GM19193 (cell line): ENCODE results near the gene AP3B2.

Experiments
- POLR2A ChIP-seq: IDR thresholded peaks from 4 replicates; pipeline ENCODE4 v1.6.1; 2011; ENCODE audit not compliant: insufficient read depth, insufficient read length; ENCODE audit errors: extremely low read depth

AP3B2 gene

DNA sequence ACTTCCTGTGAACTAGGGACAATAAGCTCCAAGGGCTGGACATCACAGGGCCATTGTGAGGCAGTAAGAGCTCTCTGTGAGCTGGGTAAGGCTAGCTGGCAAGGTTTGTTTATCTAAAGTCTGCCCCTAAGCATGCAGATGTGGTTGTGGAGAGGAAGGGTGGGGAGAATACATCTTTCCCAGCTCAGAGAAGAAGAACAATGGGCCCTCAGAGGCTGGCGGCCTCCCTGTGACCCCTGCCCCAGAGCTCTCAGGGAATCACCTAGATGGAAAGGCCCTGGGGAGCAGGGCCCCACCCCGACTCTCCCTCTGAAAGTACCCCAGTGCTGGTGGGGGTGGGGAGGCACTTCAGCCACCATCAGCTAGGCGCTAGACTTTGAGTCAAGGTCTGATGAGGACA is 4.3 kb upstream of the AP3B2 start:
- no peak for TF ChIP-seq POLR2A

DNA sequence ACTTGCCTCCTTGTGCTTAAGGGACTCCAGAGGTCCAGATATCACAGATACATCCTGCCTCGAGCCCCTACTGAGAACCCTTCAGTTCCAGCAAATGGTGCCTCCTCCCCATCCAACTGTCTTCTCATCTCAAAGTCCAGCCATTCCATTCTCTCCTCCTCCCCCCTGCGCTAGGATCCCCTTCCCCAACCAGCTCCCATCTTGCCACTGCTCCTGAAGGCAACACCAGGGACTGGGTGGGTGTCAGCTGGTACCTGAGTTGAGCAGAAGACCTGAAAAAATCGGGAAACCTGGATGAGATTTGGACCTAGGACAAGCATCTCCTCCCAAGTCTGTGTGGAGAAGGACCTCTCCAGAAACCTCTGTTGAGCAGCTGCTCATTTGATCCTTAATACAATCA is 2.4 kb upstream of the AP3B2 start:
- no peak for TF ChIP-seq POLR2A

DNA sequence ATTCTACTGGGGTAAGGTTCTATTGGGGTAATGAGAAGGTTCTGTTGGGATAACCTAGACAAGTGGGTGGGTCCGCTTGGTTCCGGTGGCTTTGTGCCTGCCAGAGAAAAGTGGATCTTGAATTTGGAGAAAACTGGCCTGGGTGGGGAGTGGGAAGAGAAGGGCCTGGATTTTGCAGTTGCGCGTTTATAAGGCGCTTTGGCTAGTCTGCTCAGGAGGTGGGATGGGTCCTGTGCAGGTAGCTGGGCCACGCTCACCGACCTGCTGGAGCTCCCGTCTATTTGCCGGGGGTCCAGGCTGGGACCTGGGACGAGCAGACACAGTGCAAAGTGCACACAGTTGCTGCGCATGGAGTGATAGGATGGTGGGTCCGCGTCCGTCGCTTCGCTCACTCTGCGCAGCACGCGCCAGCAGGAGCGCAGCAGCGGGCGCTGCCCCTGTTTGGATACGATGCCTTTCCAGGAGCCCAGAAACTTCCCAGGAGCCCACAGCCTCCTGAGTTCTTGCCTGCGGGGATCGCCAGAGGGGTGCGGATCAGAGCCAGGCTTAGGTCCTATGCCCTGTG is 1.3 kb upstream of the AP3B2 start:
- no peak for TF ChIP-seq POLR2A

DNA sequence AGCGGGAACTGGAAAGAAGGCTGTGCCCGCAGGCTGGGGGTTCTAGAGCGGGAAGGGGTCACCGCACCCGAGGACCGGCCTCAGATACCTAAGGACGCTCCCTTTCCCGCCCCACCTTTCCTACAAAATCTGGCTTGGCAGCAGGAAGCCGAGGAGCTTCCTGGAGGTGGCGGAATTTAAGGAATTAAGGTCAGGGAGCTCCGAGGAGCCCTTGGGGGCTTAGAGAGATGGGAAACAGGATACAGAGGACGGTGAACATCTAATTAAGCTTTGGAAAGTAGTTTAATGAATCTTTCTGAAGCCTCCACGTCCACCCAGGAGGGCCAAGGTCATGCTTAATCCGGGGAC is 507 bp upstream of the AP3B2 start:
- no peak for TF ChIP-seq POLR2A

DNA sequence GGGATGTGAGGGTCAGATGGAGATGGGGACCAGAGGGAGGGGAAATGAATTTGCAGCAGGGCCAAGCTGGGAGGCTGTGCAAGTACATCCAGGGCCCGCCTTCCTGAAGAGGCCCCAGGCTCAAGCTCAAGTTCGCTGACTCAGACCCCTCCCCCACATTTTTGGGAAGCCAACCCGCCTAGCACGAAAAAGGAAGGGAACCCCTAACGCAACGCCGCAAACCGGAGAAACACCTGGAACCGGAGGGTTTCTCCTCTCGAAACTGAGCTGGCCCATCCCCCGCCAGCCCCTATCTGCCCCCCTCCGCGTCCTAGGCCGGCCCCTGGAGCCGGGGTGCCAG is 624 bp downstream of the AP3B2 start:
- no peak for TF ChIP-seq POLR2A

DNA sequence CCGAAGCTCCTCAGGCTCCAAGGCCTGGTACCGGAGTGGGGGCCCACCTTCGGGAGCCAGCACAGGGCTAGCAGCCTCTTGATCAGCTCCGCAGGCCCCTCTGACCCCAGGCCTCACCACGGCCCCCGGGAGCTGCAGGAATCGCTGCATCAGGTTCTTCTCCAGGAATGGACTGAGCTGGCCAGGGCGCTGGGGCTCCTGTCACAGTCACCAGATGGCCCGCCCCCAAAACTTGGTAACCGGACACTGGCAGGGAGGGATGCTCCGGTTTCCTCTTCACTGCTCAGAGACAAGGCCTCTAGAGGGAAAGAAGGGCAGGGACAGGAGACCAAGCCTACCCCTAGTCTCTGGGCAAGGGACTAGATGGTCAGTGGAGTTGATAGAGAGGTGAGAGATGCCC is 9.9 kb downstream of the AP3B2 start:
- no peak for TF ChIP-seq POLR2A

DNA sequence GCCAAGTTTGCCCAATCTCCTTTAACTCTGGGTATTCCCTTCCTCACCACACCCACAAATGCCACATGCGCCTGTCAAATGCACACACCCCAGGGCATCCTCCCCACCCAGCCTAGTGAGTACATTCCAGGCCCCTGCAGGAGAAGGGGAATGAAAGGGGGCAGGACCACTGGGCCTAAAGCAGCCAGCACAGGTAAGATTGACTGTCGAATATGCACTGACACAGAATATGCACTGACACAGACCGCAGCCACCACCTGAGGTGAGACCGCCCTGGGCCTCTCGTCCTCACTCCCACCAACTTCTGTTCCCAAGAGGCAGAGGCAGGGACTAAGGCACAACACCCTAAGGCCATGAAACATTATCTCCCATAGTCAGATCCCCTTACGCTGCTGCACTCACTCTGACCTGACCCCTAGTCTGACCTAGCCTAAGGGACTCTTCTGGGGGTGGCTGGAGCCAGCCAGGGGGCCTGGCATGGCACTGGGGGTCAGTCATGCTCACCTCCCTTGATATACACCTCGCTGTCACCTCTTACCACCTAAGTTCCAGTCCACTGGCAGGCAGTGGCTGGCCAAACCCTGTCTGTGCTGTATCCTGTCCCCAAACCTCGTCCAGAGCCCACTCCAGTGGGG is 10.8 kb downstream of the AP3B2 start:
- TF ChIP-seq POLR2A: no peak

DNA sequence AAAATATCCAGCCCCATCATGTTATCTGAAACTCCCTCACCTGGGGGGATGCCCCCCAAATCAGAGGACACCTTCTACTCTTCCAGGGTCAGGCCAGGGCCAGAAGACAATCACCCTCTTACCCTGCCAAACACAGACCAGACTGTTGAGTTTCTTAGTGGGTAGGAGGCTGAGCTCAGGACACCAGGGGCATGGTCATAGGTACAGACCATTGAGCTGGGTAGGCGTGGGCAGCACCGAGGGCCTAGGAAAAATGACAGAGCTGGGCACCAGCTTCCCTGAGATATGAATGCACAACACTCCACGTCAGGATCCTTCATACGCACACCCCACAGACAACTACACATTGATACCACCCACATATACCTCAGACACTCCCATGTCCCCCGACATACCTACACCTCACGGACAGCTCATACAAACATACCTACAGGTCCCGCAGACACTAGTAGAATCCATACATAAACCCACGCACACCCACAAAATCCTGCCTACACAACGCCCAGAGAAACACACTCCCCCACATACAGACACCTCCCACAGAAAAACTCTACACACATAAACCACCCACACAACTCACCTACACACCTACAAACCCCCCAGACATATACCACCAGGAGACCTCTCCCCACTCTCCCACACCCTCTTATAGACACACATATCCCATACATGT is 11.8 kb downstream of the AP3B2 start:
- no peak for TF ChIP-seq POLR2A

DNA sequence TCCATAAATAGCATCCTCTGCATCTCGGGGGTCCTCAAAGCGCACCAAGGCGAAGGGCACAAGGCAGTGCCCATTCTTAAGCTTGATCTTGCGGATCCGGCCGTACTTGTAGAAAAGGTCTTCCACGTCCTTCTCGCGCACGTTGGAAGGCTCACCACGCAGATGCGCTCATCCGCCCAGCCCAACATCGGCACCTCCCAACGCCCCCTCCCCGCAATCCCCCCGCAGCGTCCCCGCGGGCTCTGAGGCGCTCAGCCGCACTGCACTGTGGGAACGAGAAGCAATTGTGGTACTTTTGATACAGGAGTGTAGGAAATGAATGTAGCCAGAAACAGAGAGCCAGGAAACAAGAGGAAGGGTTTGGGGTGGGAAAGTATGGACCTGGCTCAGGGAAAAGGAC is 17.5 kb downstream of the AP3B2 start:
- no peak for TF ChIP-seq POLR2A

DNA sequence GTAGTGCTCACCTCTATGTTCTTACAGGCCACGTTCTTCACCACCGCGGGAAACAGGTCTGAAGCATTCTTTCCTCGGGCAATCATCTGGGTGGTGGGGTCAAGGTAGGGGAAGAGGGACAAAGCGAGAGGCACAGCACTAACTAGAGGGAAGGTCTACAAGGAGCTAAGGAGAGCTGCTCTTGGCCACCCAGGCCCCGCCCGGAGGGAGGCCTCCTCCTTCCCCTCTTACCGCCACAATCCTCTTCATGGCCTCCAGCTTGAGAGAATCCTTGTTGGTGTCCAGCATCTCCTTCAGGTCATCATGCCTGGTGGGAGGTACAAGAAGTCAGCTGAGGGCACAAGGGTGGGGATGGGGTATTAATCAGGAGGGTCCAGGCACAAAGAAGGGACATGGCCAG is 20.5 kb downstream of the AP3B2 start:
- TF ChIP-seq POLR2A: no peak

DNA sequence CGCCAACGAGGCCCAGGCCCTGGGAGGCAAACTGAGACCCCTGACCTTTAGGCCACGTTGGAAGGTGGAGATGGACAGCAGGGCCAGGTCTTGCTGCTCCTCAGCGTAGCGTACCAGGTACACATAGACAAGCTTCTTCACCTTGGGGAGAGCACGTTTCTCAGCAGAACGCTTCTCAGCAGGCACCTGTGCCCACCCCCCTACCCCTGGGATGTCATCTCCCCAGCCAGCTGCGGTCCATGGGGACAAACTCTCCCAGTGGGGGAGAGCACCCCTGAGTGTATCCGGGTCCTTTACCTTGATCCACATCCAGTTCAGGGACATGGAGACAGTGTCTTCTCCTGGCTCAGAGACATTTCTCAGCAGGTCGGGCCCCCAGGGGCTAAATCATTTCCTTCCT is 21.0 kb downstream of the AP3B2 start:
- TF ChIP-seq POLR2A: no peak

DNA sequence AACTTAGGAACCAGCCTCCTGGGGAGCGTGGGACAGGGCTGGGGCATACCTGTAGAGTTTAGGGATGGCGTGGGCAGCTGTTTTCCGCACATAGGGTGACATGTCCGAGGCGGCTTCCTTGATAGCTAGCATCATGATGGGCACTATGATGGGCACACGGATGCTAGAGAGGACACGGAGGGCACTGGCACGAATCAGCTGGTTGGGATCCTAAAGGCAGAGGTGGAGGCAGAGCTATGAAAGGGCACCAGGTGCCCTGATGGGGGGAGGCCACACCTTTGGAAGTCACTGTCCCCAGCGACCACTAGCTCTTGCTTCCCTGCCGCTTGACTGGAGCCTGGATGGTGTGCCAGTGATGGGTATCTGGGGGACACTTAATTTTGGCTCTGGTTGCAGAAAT is 28.3 kb downstream of the AP3B2 start:
- no peak for TF ChIP-seq POLR2A

DNA sequence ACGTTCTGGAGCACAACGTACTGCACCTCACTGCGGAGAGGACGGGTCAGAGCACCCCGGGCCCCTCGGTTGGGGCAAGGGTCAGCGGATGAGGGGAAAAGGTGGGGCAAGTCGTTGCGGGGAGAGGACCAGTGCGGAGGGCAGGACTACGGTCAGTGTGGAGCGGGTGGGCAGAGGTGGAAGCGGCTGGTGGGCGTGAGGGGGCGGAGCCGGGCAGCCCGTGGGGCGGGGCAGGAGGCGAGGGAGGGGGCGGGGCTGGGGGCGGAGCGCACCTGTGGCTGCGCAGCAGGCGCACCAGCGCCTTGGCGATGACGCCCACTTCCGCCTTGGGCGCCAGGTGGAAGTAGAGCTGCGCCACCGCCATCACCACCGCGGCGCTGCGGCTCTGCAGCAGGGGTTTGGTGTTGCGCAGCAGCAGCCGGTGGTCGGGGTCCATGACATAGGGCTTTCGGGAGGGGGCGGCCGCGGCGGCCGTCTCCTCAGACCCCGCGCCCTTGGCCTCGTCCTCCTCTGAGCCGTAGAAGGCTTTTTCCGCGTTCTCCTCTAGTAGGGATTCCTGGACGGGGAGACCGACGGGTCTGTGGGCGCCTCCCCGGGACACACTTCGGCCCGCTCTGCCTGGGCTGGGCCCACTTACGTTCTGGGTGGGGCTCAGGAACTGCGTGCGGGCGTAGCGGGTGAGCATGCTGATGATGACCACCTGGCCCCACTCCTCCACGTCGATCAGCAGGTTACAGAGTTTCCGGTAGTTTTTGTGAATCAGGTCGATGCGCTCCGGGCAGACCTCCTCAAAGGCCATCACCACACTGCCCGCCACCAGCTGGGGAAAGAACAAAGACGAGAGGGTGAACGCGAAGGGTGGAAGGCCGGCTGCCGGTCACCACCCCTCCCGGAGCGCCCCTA is 29.2 kb downstream of the AP3B2 start:
- no peak for TF ChIP-seq POLR2A

DNA sequence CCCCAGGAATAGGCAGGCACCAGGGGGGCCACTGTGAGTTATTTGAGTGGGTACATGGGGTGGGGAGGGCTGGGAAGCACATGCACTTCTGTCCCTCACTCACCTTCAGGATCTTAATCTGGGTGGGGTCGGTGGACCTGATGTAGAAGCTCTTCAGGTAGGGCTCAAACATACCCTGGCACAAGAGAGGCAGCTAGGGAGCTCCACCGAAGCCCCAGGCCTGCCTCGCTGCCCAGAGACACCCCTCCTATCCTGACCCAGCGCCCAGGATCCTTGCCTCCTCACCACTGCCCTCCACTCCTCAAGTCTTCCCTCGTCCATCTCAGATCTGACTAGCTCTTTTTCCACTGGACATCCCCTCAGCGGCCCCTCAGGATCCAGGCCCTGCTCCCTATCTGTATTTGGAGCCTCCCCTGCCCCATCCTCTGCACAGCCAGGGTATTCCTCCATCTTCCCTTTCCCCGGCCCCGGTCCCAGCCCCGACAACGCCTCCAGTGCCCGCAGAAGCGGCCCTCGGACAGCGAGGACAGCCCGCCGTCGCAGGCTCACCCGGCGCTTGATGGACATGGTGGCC is 30.0 kb downstream of the AP3B2 start:
- TF ChIP-seq POLR2A: no peak

DNA sequence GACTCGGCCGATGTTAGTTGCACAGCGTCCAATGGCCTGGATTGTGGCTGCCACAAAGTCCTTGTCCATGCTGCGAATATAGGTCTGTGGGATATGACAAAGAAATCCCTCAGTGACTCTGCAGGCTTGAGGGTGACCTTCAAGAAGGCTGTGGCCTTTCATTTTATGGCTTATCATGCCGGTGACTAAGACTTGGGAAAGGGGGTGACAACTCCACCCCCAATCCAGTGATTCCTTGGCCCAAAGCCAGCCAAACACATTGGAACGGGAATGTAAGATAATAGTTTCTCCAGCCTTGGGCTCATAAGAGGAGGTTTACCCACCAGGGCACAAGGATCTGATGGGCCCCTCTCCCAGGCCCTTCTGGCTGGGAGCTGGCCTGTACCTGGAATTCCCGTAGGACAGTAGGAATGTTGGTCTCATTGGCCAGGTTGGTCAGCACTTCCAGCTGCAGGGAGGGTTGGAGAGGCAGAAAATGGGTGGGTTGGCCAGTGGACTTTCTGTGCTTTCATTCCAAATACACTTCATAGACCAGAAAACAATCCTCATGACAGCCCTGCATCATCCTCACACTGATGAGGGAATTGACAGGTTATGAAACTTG is 31.9 kb downstream of the AP3B2 start:
- no peak for TF ChIP-seq POLR2A

DNA sequence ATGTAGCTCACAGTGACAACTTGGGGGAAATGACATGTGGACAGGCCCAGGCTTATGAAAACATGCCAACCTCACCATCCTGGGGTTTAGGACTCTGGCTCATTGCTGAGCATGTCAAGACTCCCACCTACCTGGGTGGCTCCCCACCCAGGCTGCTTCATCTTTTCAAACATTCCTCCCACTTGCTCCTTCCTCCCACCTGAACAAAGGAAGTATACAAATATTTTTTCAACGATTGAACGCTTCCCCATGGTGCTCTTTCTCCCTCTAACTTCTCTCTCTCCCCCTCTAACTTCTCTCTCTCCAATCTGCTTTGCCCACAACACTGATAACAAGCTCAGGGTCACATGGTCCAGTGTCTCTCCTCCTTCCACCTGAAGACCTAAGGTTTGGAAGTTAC is 34.8 kb downstream of the AP3B2 start:
- no peak for TF ChIP-seq POLR2A

DNA sequence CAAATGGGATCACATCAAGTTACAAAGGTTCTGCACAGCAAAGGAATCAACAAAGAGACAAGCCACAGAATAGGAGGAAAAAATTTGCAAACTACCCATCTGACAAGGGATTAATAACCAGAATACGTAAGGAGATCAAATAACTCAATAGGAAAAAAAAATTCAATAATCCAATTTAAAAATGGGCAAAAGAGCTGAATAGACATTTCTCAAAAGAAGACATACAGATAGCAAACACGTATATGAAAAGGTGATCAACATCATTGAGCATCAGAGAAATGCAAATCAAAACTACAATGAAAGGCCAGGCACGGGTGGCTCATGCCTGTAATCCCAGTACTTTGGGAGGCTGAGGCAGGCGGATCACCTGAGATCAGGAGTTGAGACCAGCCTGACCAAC is 39.0 kb downstream of the AP3B2 start:
- TF ChIP-seq POLR2A: no peak
